Lower leg skin (tissue), 3 donors: Measurements from ENCODE around the gene GPATCH8.

ENCODE experiments used
- POLR2A ChIP-seq, 2 donors: fragments of 450-650 bp; IDR thresholded peaks; one replicate each; pipeline ENCODE4 v1.6.1; 2016 to 2017; ENCODE audit warnings: antibody characterized with exemption in 2 of 2, mild to moderate bottlenecking in 1 of 2, moderate library complexity in 1 of 2
- TF ChIP-seq, protein P1 (sequence below), 3 donors: fragments of 450-650 bp; IDR thresholded peaks; one replicate each; pipeline ENCODE4 v1.5.1; 2016; ENCODE audit warnings: antibody characterized with exemption in 3 of 3, mild to moderate bottlenecking in 3 of 3, moderate library complexity in 2 of 3

DNA sequence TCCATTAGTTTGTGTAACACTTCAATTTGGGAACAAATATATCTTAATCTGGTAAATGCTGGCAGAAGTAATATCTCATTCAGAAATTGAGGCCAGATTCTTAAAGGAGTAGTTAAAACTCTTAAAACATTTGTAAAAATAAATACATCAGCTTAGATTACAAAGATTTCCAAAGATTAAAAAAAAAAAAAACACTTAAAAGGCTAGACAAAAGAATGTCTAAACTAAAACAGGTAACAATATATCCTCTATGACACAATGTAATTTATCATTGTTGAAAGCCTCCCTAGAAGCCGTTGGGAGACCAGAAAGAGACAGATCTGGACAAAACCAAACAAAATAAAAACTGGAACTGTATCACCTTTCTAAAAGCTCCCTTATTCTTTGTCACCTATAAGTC lies 3.5 kb downstream of the GPATCH8 start:
- no peak for TF ChIP-seq POLR2A (IDR thresholded peaks at IDR 0.05)
- TF ChIP-seq, protein P1, sequence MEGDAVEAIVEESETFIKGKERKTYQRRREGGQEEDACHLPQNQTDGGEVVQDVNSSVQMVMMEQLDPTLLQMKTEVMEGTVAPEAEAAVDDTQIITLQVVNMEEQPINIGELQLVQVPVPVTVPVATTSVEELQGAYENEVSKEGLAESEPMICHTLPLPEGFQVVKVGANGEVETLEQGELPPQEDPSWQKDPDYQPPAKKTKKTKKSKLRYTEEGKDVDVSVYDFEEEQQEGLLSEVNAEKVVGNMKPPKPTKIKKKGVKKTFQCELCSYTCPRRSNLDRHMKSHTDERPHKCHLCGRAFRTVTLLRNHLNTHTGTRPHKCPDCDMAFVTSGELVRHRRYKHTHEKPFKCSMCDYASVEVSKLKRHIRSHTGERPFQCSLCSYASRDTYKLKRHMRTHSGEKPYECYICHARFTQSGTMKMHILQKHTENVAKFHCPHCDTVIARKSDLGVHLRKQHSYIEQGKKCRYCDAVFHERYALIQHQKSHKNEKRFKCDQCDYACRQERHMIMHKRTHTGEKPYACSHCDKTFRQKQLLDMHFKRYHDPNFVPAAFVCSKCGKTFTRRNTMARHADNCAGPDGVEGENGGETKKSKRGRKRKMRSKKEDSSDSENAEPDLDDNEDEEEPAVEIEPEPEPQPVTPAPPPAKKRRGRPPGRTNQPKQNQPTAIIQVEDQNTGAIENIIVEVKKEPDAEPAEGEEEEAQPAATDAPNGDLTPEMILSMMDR (IDR thresholded peaks at IDR 0.05), result no peak
